ENCODE measurements around the gene AKTIP.
"Not testable (repeated sequence)": the region's sequence is repeated elsewhere in the genome, so short reads cannot be mapped to it uniquely, and the experiment has no call there.

Gene AKTIP

DNA sequence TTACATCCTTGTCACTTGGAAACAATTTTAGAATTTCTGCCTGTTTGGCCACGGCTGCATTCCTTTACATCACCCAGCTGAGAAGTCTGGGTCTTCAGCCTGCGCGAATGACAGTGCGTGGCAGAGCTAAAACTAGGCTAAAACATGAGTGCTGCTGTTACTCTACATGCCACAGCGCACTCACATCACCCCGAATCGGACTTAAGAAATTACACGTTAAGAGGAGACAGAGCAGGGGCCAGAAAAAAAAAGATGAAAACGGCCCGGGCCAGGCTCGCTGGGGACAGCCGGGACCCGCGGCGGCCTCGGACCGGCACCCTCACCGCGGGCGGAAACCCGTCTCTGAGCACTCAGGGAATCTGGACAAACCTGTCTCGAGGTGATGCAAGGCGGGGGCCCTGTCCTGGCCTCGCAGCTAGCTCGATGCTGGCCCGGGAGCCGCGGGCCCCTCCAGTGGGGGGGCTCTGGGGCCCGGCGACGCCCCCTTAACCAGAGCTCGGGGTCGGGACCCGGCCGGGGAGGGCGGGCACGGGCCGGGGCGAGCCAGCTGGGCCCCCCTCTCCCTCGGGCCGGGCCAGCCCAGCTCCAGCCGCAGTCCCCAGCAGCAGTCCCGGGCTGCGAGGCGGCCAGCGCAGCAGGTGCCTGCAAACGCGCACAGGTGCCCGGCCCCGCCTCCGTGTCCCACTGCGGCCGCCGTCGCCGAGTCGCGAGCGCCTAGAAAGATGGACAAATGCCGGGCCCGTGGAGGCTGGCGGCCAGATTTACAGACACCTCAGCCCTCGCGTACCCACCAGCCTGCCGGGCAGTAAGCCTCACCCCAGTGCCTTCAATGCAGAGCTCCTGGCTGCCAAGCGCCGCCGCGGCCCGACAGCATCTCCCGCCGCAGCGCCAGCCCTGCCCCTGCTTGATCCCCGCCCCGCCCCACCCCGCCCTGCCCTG is at the start of gene AKTIP:
TSS of gene AKTIP (minus strand) at position 879 of the 939 bp plus-strand sequence. CDS start 2,950 bp downstream, outside the sequence.
- in situ Hi-C loops (cut with HindIII; ENCODE audit: low sequenced_read_pairs), result no loop called here

DNA sequence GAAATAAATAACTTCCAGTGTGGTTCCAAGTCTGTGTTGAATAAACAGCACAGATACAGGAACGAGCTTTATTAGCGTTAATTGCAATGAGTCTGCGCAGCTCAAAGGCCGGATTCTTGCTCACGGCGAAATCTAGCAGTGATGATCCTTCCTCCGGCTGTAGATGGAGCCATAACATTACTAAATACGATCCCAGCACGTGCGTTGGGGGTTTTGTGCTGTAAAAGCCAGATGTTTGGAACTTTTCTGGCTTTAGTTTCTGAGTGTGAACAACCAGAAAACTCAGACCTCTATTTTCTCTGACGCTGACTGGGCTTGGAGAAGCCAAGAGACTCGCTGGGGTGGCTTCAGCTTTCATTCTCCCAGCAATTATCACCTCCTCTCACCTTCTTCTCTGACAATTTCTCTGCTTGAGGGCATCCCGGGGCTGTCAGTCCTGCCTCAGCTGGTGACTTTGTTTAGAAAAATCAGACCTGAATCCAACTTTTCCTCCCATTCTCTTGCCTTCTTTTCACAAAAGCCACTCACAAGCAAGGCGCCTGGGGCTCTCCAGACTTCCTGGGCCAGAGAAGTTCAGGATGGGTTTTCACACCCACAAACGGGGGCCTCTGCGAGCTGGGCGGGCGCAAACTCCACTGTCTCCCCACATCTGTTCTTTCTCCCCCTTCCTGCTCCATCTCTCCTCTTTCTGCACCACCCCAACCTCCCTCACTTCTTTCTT is 47.1 kb upstream of the AKTIP start:
- in situ Hi-C loops (cut with HindIII; ENCODE audit: low sequenced_read_pairs), result no loop called here

DNA sequence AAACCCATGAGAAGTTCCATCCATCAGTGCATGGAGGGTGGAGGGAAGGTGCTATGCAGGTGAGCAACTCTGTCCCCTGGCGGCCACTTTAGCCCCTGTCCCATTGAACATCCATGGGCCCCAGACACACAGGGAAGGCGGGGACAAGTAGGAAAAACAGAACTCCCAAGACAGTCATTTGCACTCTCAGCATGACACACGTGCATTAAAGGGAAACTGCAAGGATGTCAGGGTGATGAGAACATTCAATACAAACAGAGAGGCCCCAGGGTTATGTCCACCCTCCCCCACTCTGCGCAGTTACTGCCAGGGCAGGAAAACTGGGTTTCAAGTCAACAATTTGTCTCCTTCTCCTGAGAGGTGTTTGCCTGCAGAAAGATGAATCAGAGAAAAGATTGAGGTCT is 44.0 kb upstream of the AKTIP start:
- in situ Hi-C loops (cut with HindIII; ENCODE audit: low sequenced_read_pairs), result no loop called here

DNA sequence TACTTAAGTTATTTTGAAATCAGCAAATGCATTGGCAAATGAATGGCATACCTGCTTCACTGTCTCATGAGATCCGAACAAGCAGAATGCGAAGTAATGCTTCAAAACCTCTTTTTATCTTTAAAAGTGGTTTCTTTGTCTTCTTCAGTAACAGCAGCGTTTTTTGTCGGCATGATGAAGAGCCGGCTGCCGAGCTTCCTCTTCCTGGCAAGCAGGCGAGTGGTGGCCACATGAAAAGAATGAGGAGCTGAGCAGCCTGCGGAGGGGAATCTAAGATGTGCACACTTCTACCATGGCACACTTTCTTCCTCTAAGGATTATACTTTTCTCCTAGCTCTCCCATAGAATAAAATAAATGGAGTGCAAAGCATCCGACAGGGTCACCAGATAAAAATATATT is 42.4 kb upstream of the AKTIP start:
- in situ Hi-C loops (cut with HindIII; ENCODE audit: low sequenced_read_pairs), result no loop called here

DNA sequence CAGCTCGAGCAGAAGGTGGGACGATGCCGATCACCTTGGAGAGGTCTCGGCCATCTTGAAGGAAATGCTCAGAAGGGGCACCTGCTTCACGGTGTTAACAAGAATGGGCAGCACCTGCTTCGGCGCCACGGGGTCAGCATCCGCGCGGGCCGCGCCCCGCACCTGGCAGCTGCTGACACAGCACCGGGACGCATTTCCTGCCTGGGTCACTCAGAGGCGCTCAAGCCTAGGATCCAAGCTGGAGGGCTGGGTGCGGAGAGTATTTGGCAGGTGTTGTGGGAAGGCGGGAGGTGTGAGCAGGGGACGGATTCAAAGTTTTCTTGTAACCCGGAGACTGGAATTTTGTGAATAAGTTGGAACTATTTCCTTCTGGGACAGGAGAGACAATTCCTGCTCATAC is 39.3 kb upstream of the AKTIP start:
- in situ Hi-C loops (cut with HindIII; ENCODE audit: low sequenced_read_pairs), result no loop called here

DNA sequence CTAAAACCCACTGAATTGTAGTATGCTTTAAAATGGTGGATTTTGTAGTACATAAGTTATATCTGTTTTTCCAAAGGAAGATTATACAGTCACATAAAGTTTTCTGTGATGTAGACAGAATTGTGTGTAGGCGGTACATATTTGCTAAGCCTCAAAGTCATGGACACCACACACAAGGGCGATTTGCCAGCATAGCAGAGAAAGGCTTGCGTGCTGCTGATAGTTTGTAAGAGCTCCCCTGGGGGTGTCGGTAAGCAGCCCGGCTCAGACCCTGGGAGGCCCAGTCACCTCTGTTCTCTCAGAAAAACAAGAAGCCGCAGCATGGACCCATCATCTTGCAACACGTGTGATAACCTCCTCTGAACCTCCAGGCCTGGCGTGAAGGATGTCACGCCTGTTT is 38.3 kb upstream of the AKTIP start:
- in situ Hi-C loops (cut with HindIII; ENCODE audit: low sequenced_read_pairs), result no loop called here

DNA sequence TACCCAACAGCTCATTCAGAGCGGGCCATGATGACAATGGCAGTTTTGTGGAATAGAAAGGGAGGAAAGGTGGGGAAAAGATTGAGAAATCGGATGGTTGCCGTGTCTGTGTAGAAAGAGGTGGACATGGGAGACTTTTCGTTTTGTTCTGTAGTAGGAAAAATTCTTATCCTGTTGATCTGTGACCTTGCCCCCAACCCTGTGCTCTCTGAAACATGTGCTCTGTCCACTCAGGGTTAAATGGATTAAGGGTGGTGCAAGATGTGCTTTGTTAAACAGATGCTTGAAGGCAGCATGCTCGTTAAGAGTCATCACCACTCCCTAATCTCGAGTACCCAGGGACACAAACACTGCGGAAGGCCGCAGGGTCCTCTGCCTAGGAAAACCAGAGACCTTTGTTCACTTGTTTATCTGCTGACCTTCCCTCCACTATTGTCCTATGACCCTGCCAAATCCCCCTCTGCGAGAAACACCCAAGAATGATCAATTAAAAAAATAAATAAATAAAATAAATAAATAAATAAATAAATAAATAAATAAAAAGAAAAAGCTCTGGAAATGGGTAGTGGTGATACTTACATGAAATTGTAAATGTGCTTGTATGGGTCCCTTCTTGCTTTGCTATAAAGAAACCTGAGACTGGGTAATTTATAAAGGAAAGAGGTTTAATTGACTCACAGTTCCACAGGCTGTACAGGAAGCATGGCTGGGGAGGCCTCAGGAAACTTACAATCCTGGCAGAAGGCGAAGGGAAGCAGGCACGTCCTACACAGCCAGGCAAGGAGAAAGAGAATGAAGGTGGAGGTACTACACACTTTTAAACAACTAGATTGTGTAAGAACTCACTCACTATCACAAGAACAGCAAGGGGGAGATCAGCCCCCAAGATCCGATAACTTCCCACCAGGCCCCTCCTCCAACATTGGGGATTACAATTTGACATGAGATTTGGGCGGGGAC is 37.0 kb upstream of the AKTIP start:
- in situ Hi-C loops (cut with HindIII; ENCODE audit: low sequenced_read_pairs), result not testable (repeated sequence)

DNA sequence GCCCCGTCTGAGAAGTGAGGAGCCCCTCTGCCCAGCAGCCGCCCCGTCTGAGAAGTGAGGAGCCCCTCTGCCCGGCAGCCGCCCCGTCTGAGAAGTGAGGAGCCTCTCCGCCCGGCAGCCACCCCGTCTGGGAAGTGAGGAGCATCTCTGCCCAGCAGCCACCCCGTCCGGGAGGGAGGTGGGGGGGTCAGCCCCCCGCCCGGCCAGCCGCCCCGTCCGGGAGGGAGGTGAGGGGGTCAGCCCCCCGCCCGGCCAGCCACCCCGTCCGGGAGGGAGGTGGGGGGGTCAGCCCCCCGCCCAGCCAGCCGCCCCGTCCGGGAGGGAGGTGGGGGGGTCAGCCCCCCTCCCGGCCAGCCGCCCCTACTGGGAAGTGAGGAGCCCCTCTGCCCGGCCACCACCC is 36.3 kb upstream of the AKTIP start:
- in situ Hi-C loops (cut with HindIII; ENCODE audit: low sequenced_read_pairs), result not testable (repeated sequence)

DNA sequence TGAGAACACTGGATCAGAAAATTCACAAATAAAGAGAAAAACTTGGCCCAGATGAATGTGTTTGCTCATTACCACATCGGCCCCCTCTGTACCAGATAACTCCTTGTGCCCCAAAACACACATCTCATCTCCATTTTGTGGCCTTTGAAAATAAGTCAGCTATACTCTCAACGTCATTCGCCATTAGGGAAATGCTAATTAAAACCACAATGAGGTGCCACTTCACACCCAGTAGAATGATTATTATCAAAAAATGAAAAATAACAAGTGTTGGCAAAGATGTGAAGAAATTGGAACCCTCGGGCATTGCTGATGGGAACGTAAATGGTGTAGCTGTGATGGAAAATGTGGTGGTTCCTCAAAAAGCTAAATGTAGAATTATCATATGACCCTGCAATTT is 34.6 kb upstream of the AKTIP start:
- in situ Hi-C loops (cut with HindIII; ENCODE audit: low sequenced_read_pairs), result no loop called here

DNA sequence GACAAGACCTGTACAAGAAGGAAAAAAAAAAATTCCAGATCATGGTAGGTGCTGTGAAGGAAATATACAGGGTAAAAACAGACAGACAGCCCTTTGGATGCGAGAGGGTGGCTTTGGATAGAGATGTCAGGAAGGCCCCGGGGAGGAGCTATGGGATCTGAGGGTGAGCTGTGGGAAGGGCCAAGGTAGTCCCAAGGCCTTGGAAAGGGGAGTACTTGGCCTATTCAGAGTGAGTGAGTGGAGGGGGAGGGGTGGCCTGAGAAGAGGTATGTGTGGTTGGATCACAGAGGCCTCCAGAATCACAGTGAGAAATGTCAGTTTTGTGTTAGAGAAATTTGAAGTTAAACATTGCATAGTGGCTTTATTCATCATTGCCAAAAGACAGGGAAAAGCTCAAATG is 31.2 kb upstream of the AKTIP start:
- in situ Hi-C loops (cut with HindIII; ENCODE audit: low sequenced_read_pairs), result no loop called here

DNA sequence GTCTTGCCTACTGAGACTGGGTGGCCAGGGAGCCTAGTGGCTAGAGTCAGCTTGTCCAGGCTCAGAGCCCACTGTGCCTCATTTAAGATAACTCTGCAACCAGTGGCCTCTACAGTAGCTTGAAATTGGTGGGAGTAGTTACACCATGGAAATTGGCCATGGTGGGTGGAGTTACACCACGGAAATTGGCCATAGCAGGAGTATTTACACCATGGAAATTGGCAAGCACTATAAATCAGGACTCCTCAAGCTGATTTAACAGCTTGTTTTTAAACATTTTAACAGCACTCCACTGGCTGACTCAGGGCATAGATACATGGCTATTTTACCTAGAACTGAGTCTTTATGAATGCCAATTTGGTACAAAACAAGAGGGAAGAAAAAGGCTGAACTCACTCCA is 27.7 kb upstream of the AKTIP start:
- in situ Hi-C loops (cut with HindIII; ENCODE audit: low sequenced_read_pairs), result no loop called here

DNA sequence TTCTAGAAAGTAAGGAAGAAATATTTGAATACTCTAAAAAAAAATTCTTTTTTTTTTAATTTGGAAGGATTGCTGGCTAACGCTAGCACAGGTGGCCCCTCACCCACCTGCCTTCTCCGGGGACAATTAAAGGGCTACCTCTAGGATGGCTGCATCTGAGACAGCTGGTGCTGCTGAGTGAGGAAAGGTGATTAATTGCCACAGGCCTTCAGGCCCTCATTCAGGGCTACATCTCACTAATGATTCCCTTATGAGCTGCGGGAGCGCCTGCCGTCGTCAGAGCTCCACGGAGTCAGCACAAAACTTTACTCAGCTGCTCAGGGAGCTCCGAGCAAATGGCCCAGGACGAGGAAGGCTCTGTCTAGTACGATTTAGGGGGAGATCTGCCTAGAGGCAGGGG is 27.0 kb upstream of the AKTIP start:
- in situ Hi-C loops (cut with HindIII; ENCODE audit: low sequenced_read_pairs), result no loop called here

DNA sequence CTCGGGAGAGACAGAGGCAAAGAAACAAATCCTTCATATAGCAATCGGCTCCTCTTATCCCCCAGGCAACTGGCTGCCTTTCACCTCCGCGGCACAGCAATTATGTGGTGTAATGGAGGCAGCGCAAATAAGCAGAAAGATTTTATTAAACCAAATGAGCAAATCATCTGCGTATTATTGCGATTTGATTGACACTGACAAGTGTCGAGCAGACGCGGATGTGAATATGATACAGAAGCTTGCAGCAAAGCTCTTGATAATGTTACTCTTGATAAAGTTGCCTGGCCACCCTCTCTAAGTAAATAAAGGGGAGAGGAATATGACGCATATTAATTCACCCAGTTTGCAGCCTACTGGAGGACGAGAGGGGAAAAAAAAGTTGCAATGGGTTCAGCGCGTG is 26.5 kb upstream of the AKTIP start:
- in situ Hi-C loops (cut with HindIII; ENCODE audit: low sequenced_read_pairs), result no loop called here

DNA sequence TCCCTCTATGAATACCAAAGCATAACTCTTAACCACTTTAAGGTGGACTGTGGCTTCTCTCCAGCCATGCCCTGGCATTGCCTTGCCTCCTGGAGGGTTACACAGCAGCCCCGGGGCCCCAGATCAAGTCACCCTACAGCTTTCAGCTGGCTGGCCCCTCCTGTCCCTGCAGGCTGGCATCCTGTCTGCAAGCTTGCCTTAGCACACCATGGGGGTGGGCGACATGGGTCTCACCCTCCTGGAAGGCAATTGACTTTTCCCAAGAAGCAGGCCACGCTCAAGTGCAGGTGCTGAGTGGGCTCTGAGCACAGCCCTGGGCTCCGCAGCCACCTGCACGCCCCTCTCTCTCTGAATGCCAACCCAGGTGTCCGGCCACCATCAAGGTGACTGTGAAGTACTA is 25.8 kb upstream of the AKTIP start:
- in situ Hi-C loops (cut with HindIII; ENCODE audit: low sequenced_read_pairs), result no loop called here

DNA sequence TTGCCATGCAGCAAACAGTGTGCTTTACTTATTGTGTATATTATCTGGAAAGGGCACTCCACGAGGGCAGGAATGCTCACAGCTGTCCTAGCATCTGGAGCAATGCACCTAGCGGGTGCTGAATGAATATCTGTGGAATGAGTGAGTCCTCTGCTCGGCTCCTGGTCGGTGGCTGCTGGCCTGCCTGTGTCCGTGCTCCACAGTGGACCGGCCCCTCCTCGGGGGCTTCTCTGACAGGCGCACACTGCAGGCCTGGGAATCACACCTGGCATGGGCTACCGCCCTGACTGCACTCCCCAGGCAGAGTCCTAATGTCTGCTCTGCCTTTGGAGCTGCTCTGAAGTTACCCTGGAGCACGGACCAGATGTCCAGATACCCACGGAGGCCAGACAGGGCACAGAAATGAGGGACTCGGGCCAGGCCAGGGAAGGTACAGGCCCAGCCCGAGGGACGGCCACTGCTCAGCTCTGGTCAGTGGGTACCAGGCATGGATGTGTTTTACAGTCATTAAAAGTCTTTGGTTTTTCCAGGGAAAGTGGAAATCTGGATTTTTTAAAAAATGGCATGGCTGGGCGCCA is 21.1 kb upstream of the AKTIP start:
- in situ Hi-C loops (cut with HindIII; ENCODE audit: low sequenced_read_pairs), result no loop called here

DNA sequence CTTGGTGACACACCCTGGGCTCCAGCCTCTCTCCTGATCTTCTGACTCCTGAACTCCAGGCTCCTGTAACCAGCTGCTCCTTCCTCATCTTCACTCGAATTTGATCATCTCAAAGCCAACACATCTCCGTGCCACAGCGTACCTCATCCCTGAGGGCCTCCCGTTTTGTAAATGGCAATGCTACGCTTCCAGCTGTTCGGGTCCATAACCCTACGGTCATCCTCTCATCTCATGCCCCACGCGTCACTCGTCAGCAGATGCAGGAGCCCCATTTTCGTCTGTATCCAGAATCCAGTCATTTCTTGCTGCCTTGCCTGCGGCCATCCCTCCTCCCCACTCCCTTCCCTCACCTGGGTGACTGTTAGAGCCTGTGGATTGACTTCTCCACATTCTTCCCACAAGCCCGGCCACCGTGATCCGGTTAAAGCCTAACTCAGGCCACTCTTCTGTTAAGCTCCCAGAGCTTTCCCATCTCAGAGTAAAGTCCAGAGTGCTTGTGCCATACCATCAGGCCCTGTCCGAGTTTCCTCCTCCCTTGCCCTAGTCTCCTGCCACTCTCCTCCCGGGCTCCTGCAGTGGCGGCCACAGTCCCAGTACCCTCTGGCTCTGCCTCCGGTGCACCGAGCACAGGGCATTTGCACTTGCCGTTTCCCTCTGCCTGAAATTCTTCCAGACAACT is 20.3 kb upstream of the AKTIP start:
- in situ Hi-C loops (cut with HindIII; ENCODE audit: low sequenced_read_pairs), result no loop called here

DNA sequence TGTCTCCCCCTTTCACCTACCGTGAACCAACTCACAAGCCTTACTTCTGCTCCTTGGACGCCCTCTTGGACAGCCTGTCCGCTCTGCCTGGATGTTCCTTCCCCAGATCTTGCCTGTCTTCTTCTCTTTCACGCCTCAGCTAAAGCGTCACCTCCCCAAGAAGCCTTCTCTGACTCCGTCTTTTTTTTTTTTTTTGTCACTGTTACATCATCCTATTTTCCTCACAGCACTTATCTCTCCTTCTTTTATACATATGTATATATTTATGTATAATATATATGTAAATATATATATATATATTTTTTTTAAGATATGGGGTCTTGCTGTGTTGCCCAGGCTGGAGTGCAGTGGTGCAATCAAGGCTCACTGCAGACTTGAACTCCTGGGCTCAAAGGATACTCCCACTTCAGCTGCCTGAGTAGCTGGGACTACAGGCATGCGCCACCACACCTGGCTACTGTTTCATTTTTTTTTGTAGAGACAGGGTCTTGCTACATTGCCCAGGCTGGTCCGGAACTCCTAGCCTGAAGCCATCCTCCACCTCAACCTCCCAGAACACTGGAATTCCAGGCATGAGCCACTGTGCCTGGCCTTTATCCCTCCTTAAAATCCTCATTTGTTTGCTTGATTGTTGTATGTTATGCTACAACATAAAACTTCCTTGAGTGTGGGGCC is 16.5 kb upstream of the AKTIP start:
- in situ Hi-C loops (cut with HindIII; ENCODE audit: low sequenced_read_pairs), result no loop called here

DNA sequence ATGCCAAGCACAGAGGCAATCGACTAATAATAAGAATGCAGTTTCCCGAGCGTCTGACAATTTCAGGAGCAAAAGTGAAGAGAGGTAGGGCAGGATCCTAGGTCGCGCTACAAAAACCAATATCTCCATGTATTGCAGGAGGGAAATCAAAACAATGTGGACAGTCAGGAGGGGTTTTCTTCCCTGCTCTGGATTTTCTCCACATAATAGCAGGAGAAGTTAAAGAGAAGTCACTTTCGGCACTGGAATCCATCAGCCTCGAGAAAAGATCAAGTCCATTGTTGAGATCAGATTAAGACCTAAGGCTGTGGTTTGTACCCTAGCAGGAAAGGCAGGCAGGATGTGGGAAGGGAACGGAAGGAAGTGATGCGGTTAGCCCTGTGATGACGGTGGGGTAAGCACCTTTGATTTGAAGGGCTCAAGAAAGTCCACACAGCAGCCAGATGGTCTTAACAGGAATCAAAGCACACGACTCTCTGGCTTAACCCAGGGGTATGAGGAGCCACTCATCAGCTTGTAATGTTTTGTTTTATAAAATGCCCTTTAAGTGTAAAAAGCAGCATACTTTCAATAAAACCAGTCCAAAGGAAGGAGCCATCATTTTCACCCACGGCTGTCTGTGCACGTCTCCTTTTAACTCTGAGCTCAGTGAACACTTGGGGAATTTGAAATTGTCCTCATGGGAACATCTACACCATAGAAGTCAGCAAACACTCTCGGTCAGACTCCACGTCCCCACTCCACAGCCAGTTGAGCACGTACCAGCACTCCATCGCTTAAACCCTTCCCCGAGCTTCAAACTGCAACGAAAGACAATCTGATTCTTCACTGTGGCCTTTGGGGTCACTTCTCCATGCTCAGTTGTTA is 15.8 kb upstream of the AKTIP start:
- in situ Hi-C loops (cut with HindIII; ENCODE audit: low sequenced_read_pairs), result no loop called here

DNA sequence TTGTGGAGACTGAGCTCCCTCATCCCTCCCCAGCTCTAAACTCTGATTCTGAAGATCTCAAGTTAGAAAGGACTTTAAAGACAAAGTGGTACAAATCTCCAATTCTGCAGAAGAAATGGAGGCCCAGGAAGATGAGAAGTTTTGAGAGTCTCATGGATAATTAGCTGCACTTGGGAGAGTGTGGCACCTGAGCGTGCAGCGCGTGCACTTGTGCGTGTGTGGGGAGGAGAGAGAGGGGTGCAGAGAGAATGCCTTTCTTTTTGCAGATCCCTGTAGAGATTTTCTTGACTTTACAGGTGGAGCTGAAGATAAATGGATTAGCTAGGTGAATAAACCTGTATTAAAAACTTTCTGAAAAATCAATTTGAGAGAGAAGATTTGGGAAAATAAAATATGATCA is 14.8 kb upstream of the AKTIP start:
- in situ Hi-C loops (cut with HindIII; ENCODE audit: low sequenced_read_pairs), result no loop called here
